Activated B cell treated with CpG ODN at 0.5 μM for 24 hours (primary cell): ENCODE measurements around the gene HS6ST3. TPM values are rescaled to one million over a fixed set of nuclear protein-coding genes. Genes with fewer than 3 reads are reported as not detected.

Experiments
- ATAC-seq: fragments of 200-7000 bp; cut with Tn5 transposase; one replicate; pipeline ENCODE4 v1.10.0; 2021; ENCODE audit warnings: low read depth, mild to moderate bottlenecking, moderate library complexity
- CTCF ChIA-PET: fragments of 350-600 bp; sonication (Branson Sonifier 250); formaldehyde crosslinking; loops from one replicate; lab custom pipeline; 2021; ENCODE audit warnings: antibody characterized with exemption; lab: Charles Lee
- POLR2A ChIA-PET: fragments of 350-600 bp; sonication (Branson Sonifier 250); formaldehyde crosslinking; loops from one replicate; lab custom pipeline; 2021; ENCODE audit warnings: antibody characterized with exemption; lab: Charles Lee
- DNase-seq: peaks from one replicate; pipeline ENCODE4 v3.0.0; 2022
- H3K27ac Mint-ChIP-seq: one replicate; pipeline ENCODE4 v1.8.0; 2020; ENCODE audit warnings: mixed read lengths
- H3K27me3 Mint-ChIP-seq: one replicate; pipeline ENCODE4 v1.8.0; 2021; ENCODE audit warnings: mixed read lengths
- H3K36me3 Mint-ChIP-seq: one replicate; pipeline ENCODE4 v1.8.0; 2021; ENCODE audit warnings: low read depth, mixed read lengths
- H3K4me1 Mint-ChIP-seq: one replicate; pipeline ENCODE4 v1.8.0; 2021; ENCODE audit warnings: mixed read lengths
- H3K4me3 Mint-ChIP-seq: one replicate; pipeline ENCODE4 v1.8.0; 2020; ENCODE audit warnings: mild to moderate bottlenecking, mixed read lengths
- H3K9me3 Mint-ChIP-seq: one replicate; pipeline ENCODE4 v1.8.0; 2020; ENCODE audit warnings: mixed read lengths
- CTCF ChIP-seq: fragments of 200-600 bp; IDR thresholded peaks from one replicate; pipeline ENCODE4 v1.8.0; 2022; ENCODE audit warnings: antibody characterized with exemption, mild to moderate bottlenecking
- intact Hi-C: fragments of 100-400 bp; cut with micrococcal nuclease; formaldehyde crosslinking; loops from one replicate; pipeline ENCODE4 v1.15.1; 2024
- total RNA-seq: library from RNA; stranded (reverse); gene quantifications from 2 replicates; pipeline ENCODE4 v1.2.3, GENCODE V29; 2022

The HS6ST3 gene
- total RNA-seq, 1 donor from 2014 or later: not detected

GRCh38 chr13:96527497-96527896, 437.6 kb downstream of the HS6ST3 start:
- no peak overlapping the region for H3K4me3 Mint-ChIP-seq
- intact Hi-C loops: no loop called here
- POLR2A ChIA-PET: no interaction called here

GRCh38 chr13:96532804-96533203, 442.9 kb downstream of the HS6ST3 start:
- Mint-ChIP-seq H3K27me3 (no peaks in the 10 kb centered on the region), H3K27ac (no peak overlapping the region), H3K36me3 (no peaks in the 10 kb centered on the region), H3K4me1 (no peaks in the 10 kb centered on the region), H3K4me3 (no peak overlapping the region), H3K9me3 (peaks cover 7% of the 10 kb centered on the region)
- ChIA-PET POLR2A (no interaction called here), CTCF (no interaction called here)
- no peak for ATAC-seq
- DNase-seq: no peak
- intact Hi-C loops: no loop called here
- TF ChIP-seq CTCF: no peak

More at GRCh38 chr13:96527497-96527896, 437.6 kb downstream of the HS6ST3 start:
- DNase-seq (no peak), ATAC-seq (no peak)
- Mint-ChIP-seq H3K27me3 (no peaks in the 10 kb centered on the region), H3K9me3 (peaks cover 2% of the 10 kb centered on the region), H3K27ac (no peak overlapping the region), H3K36me3 (no peaks in the 10 kb centered on the region), H3K4me1 (no peaks in the 10 kb centered on the region)
- no peak for TF ChIP-seq CTCF
- CTCF ChIA-PET: no interaction called here

GRCh38 chr13:96533408-96533807, 443.5 kb downstream of the HS6ST3 start:
- ATAC-seq (no peak), DNase-seq (no peak)
- Mint-ChIP-seq H3K9me3 (peaks cover 7% of the 10 kb centered on the region), H3K4me1 (no peaks in the 10 kb centered on the region), H3K27ac (no peak overlapping the region), H3K4me3 (no peak overlapping the region), H3K27me3 (no peaks in the 10 kb centered on the region), H3K36me3 (no peaks in the 10 kb centered on the region)
- ChIA-PET CTCF (no interaction called here), POLR2A (no interaction called here)
- intact Hi-C loops: no loop called here
- no peak for TF ChIP-seq CTCF

DNA sequence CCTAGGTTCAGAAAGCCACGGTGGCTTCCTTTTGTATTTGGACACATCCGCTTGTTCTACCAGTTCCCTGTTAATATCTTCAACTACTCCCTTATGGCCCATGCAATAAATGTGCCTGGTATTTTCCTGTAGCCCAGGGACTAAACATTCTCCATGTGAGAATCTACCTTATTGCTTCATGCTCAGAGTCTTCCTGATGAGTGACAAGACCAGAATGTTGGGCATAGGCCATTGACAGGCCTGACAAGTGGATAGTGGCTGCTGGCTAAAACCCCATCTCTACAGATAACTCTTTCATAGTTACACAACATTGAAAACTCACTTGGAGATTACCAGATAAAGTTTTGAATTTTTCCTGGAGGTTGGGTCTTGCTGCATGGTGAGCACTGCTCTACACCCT, 449.9 kb downstream of the HS6ST3 start:
- ChIA-PET POLR2A (no interaction called here), CTCF (no interaction called here)
- Mint-ChIP-seq H3K27ac (no peak overlapping the region), H3K27me3 (no peaks in the 10 kb centered on the region), H3K9me3 (peaks cover 6% of the 10 kb centered on the region), H3K4me1 (no peaks in the 10 kb centered on the region), H3K4me3 (no peak overlapping the region), H3K36me3 (no peaks in the 10 kb centered on the region)
- no peak for DNase-seq
- no peak for ATAC-seq
- intact Hi-C loops: no loop called here
- TF ChIP-seq CTCF: no peak

DNA sequence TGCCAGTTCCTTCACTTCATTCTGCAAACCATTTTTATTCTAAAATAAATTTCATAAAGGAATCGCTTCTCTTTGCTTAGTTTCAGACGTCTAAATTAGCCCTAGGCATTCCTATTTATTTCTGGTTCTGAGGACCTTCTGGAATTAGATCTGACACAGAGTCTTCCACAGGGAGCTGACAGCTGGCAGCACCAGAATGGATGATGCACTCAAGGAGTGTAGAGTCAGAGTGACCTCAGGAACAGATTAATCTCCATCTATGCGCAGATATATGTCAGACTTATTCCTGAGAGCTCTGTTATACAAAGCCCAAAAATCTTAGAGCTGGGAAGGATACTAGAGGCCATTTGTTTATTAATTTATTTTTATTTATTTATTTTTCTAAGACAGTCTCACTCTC, 450.8 kb downstream of the HS6ST3 start:
- DNase-seq: no peak
- POLR2A ChIA-PET: no interaction called here
- CTCF ChIA-PET: no interaction called here
- Mint-ChIP-seq H3K27ac (no peak overlapping the region), H3K27me3 (no peaks in the 10 kb centered on the region), H3K9me3 (peaks cover 2% of the 10 kb centered on the region), H3K4me3 (no peak overlapping the region), H3K4me1 (no peaks in the 10 kb centered on the region), H3K36me3 (no peaks in the 10 kb centered on the region)
- intact Hi-C loops: no loop called here
- ATAC-seq: no peak
- no peak for TF ChIP-seq CTCF
